AG04449 (cell line): Measurements from ENCODE around the gene SLFN12.

Source experiments
- CTCF ChIA-PET: fragments of 350-600 bp; formaldehyde crosslinking; extraction: SDS; loops from one replicate; lab custom pipeline; 2021; ENCODE audit warnings: antibody characterized with exemption; lab: Yijun Ruan, JAX
- POLR2A ChIA-PET: fragments of 400-600, 350-600 bp; formaldehyde crosslinking; extraction: SDS; loops from one replicate; lab custom pipeline; 2020; ENCODE audit warnings: antibody characterized with exemption, inconsistent platforms; lab: Yijun Ruan, JAX
- DNase-seq: peaks from one replicate; pipeline ENCODE4 v3.0.0-alpha.2; 2010; ENCODE audit warnings: low read depth, low spot score
- H3K4me3 ChIP-seq: 2 replicates; pipeline ENCODE4 v1.5.1; 2011; ENCODE audit warnings: low read depth, mild to moderate bottlenecking, control low read depth, low read length
- TF ChIP-seq, protein P1 (sequence below): IDR thresholded peaks from one replicate; pipeline ENCODE4 v1.5.1; 2011; ENCODE audit warnings: mild to moderate bottlenecking, moderate library complexity, low read length, control low read depth, inconsistent platforms; ENCODE audit not compliant: insufficient read depth; ENCODE audit errors: missing control alignments

SLFN12 gene

DNA sequence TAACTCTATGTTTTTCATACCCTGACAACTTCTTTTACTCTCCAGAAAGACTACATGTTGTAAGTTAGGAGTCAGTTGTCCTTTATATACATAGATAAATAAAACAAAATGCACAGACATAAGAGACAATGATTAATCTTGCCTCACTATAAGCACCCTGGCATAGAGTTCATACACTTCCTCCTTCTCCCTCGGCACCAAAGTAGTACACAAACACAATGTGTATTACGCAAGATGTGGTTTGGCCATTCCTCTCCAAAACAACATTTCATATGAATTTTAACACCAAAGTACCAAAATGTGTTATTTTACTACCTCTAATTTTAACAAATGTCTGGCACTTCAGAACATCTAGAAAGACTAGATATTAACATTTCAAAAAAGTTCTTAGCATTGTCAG is 41.6 kb downstream of the SLFN12 start:
- H3K4me3 ChIP-seq: no peak overlapping the region
- TF ChIP-seq, protein P1, sequence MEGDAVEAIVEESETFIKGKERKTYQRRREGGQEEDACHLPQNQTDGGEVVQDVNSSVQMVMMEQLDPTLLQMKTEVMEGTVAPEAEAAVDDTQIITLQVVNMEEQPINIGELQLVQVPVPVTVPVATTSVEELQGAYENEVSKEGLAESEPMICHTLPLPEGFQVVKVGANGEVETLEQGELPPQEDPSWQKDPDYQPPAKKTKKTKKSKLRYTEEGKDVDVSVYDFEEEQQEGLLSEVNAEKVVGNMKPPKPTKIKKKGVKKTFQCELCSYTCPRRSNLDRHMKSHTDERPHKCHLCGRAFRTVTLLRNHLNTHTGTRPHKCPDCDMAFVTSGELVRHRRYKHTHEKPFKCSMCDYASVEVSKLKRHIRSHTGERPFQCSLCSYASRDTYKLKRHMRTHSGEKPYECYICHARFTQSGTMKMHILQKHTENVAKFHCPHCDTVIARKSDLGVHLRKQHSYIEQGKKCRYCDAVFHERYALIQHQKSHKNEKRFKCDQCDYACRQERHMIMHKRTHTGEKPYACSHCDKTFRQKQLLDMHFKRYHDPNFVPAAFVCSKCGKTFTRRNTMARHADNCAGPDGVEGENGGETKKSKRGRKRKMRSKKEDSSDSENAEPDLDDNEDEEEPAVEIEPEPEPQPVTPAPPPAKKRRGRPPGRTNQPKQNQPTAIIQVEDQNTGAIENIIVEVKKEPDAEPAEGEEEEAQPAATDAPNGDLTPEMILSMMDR: no peak
- CTCF ChIA-PET: no interaction called here
- POLR2A ChIA-PET: no interaction called here
- no peak for DNase-seq

DNA sequence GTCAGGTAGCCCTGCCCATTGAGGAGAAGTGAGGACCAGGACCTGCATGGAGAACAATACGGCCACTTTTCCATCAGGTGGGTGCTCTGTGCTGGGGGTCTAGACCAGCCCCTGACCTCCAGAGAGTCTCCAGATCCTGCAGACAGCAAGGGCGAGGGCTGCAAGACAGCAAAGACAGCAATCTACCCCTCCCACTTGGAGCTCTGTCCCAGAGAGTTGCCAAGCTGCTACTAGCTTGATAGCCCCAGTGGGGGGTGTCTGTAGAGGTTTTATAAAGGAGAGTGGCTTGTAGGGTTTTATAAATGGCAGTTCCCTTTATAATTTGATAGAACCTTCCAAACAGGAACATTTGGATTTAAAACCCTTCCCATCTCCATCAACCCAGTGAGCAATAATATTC is 42.1 kb downstream of the SLFN12 start:
- H3K4me3 ChIP-seq: no peak overlapping the region
- ChIA-PET CTCF (no interaction called here), POLR2A (no interaction called here)
- DNase-seq: no peak
- TF ChIP-seq, protein P1: no peak

DNA sequence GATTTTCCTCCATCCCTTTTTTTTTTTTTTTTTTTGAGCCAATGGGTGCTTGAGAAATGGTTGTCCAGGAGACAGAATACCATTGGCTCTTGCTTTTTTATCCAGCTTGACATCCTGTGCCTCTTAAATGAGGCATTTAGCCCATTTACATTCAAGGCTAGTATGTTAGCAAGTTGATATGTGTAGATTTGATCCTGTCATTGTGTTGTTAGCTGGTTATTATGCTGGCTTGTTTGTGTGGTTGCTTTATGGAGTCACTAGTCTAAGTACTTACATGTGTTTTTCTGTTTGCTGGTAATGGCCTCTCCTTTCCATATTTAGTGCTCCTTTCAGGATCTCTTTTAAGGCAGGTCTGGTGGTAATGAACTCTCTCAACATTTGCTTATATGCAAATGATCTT is 44.8 kb downstream of the SLFN12 start:
- no peak for DNase-seq
- H3K4me3 ChIP-seq: no peak overlapping the region
- POLR2A ChIA-PET: no interaction called here
- TF ChIP-seq, protein P1: no peak
- CTCF ChIA-PET: no interaction called here

DNA sequence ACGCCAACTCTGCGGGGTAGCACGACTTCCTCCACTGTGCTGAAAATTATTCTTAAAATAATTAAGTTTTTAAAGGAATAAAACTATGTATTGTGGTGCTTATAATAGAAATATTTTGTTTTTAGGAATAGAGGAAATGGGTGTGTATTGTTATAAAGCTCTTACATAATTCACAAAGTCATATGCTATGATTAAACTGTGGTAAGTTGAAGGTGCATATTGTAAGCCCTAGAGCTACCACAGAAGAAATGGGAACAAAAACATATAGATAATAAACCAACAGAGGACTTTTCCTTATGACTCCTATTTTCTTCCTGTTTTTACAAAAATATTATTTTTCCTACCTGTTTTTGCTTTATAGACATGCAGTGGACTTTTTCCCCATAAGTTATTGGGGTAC is 54.6 kb downstream of the SLFN12 start:
- TF ChIP-seq, protein P1: no peak
- no peak overlapping the region for H3K4me3 ChIP-seq
- ChIA-PET POLR2A (no interaction called here), CTCF (no interaction called here)
- no peak for DNase-seq

DNA sequence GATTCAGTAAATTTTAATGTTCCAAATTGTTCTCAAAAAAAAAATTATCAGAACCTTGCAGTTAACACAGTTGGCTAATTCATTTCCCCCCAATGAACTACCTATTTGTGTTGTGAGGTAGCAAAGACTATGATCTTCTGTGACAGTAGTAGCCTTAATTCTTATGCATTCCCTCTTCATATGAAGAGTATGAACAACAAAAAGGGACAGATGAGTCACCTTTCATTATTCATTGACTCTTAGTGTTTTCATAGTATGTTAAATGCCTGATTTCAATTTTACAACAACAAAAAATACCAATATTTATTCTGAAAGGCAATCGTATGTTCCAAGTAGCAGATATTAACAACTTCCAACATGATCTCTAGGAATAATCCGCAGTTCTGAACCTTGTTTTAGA is 55.2 kb downstream of the SLFN12 start:
- TF ChIP-seq, protein P1: no peak
- DNase-seq: no peak
- ChIA-PET CTCF (no interaction called here), POLR2A (no interaction called here)
- no peak overlapping the region for H3K4me3 ChIP-seq

DNA sequence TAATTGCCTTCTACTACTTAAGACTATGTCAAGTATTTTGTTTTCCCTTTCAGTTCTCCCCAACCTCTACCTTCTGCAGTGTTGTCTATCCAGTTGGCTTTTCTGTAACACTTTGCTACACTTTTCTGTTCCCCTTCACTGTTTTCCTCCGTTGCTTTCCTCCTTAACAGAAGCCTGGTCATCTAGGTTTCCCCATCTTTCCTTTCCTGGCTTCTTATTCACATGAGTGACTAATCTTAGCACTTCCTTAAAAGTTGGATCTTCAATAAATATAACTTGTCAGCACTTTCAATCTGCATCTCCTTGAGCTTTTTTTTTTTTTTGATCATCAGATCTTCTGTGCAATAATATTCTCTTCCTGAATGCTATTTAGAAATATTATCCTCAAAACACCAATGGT is 56.1 kb downstream of the SLFN12 start:
- H3K4me3 ChIP-seq: no peak overlapping the region
- CTCF ChIA-PET: no interaction called here
- TF ChIP-seq, protein P1: no peak
- no peak for DNase-seq
- POLR2A ChIA-PET: no interaction called here
